ENCODE measurements around the gene MATK. TPM values are rescaled to one million over a fixed set of nuclear protein-coding genes. Genes with fewer than 3 reads are reported as not detected.

Gene MATK
- total RNA-seq, 1 experiment from 2014 or later = 0.29 TPM

DNA sequence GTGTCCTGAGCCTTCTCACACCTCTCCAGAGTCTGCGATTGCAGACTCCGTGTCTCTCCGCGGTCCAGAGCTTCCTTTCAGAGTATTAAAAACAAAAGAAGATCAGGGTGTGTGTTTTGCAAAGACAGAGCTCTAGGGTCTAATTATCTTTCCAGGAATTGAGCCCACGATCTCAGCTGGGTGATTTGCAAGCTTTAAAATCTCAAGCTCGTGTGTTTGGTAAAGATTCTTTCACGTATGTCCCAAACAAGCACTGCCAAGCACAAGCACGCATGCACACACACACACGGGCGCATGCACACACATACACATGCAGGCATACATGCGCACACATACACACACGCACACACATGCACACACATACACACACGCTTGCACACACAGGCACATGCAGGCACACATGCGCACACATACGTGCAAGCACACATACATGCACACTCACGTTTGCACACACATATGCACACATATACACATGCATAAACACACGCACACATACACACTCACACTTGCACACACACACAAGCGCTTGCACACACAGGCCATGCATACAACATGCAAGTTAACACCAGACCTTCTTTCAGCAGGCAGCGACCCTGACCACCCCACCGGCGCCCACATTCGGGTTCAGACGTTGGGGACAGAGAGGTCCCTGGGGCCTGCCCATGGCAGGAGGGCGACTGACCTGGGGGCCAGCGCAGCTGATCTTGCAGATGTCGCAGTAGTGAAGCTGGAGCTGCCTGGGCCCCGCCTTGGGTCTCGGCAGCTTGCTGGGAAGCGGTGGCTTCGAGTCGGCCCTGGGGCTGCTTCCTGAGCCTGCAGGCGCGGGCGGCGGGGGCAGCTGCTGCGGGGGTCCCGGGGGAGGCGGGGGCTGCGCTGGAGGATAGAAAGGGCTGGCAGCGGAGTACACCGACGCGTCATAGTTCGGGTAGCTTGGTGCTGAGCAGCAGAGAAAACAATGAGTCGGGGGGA lies 44.7 kb upstream of the MATK start:
- Mint-ChIP-seq H3K27ac (ENCODE audit: unreplicated experiment) (no peak overlapping the region), H3K27me3 (ENCODE audit: insufficient read depth, unreplicated experiment) (no peaks in the 10 kb centered on the region), H3K36me3 (ENCODE audit: insufficient read depth, unreplicated experiment) (no peaks in the 10 kb centered on the region), H3K9me3 (ENCODE audit: unreplicated experiment) (no peaks in the 10 kb centered on the region), H3K4me1 (ENCODE audit: low read depth, unreplicated experiment) (no peaks in the 10 kb centered on the region), H3K4me3 (ENCODE audit: unreplicated experiment) (no peak overlapping the region)
- Histone ChIP-seq H3K9me3 (no peaks in the 10 kb centered on the region), H3K4me3 (ENCODE audit: low read depth, low read length) (no peak overlapping the region), H3K4me1 (no peaks in the 10 kb centered on the region), H3K27me3 (replicated peaks; ENCODE audit: control insufficient read depth, insufficient read depth, low read length) (no peaks in the 10 kb centered on the region), H3K36me3 (ENCODE audit: control insufficient read depth, insufficient read depth, low read length) (no peaks in the 10 kb centered on the region)
- intact Hi-C loops (cut with micrococcal nuclease; ENCODE audit: unreplicated experiment) = no loop called here
- POLR2A ChIA-PET = interaction anchor here (0.7 kb wide), 1 partner anchor 8 kb away, joined by 4 read pairs; no protein-coding TSS in a partner anchor
- BruUV-seq (replicated peaks) = no TSS peak
- TF ChIP-seq, protein P1, sequence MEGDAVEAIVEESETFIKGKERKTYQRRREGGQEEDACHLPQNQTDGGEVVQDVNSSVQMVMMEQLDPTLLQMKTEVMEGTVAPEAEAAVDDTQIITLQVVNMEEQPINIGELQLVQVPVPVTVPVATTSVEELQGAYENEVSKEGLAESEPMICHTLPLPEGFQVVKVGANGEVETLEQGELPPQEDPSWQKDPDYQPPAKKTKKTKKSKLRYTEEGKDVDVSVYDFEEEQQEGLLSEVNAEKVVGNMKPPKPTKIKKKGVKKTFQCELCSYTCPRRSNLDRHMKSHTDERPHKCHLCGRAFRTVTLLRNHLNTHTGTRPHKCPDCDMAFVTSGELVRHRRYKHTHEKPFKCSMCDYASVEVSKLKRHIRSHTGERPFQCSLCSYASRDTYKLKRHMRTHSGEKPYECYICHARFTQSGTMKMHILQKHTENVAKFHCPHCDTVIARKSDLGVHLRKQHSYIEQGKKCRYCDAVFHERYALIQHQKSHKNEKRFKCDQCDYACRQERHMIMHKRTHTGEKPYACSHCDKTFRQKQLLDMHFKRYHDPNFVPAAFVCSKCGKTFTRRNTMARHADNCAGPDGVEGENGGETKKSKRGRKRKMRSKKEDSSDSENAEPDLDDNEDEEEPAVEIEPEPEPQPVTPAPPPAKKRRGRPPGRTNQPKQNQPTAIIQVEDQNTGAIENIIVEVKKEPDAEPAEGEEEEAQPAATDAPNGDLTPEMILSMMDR (IDR thresholded peaks at IDR 0.05; ENCODE audit: insufficient read depth in 1 of 2, low read depth in 1 of 2, low read length in 1 of 2, severe bottlenecking in 1 of 2, unreplicated experiment in 1 of 2) = no peak
- no peak for DNase-seq
- CTCF ChIA-PET = no interaction called here

DNA sequence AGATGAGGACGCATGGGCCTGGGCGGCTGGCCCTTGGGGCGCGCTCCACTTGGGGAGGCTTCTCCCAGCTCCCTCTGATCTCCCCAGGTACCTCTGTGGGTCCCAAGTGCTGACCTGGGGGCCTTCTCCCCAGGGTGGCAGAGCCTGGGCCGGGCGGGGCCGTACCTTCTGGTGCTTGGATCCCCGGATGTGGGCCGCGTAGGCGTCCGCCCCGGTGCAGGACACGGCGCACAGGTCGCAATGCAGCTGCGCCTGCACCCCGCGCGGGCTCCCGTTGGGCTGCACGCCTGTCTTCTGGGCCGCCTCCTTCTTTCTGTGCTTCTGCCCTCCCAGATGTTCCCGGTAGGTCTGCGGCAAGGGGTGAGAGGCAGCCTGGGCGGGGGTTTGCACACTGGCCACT lies 41.1 kb upstream of the MATK start:
- no TSS peak for BruUV-seq (replicated peaks)
- TF ChIP-seq, protein P1 (IDR thresholded peaks at IDR 0.05; ENCODE audit: insufficient read depth in 1 of 2, low read depth in 1 of 2, low read length in 1 of 2, severe bottlenecking in 1 of 2, unreplicated experiment in 1 of 2) = no peak
- H3K9me3 Mint-ChIP-seq (ENCODE audit: unreplicated experiment) = no peaks in the 10 kb centered on the region
- H3K9me3 ChIP-seq = no peaks in the 10 kb centered on the region
- no peaks in the 10 kb centered on the region for H3K27me3 Mint-ChIP-seq (ENCODE audit: insufficient read depth, unreplicated experiment)
- CTCF ChIA-PET = interaction anchor here (0.6 to 1.1 kb wide), 2 partner anchors 11 to 161 kb away, joined by 3 to 7 read pairs; no protein-coding TSS in a partner anchor
- no peak for DNase-seq
- intact Hi-C loops (cut with micrococcal nuclease; ENCODE audit: unreplicated experiment) = no loop called here
- H3K4me1 Mint-ChIP-seq (ENCODE audit: low read depth, unreplicated experiment) = no peaks in the 10 kb centered on the region
- H3K36me3 ChIP-seq (ENCODE audit: control insufficient read depth, insufficient read depth, low read length) = no peaks in the 10 kb centered on the region
- no peak overlapping the region for H3K27ac Mint-ChIP-seq (ENCODE audit: unreplicated experiment)
- POLR2A ChIA-PET = no interaction called here
- no peaks in the 10 kb centered on the region for H3K36me3 Mint-ChIP-seq (ENCODE audit: insufficient read depth, unreplicated experiment)
- no peak overlapping the region for H3K4me3 Mint-ChIP-seq (ENCODE audit: unreplicated experiment)
- H3K4me3 ChIP-seq (ENCODE audit: low read depth, low read length) = no peak overlapping the region
- H3K4me1 ChIP-seq = no peaks in the 10 kb centered on the region
- H3K27me3 ChIP-seq (replicated peaks; ENCODE audit: control insufficient read depth, insufficient read depth, low read length) = no peaks in the 10 kb centered on the region

DNA sequence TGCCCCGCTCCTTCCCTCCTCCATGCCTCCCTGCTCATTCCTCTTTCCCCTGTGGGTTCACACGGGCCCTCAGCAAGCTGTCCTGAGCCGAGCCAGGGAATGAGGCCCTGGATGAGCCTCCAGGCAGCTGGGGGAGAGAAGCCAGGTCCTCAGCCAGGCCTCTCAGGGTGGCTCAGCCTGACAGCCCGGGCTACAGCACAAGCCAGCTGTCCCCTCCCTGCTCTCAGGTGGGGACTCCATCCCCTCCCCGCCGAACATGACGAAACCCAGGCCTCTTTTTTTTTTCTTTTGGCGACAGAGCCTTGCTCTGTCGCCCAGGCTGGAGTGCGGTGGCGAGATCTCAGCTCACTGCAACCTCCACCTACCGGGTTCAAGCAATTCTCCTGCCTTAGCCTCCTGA lies 40.0 kb upstream of the MATK start:
- intact Hi-C loops (cut with micrococcal nuclease; ENCODE audit: unreplicated experiment) = no loop called here
- Mint-ChIP-seq H3K36me3 (ENCODE audit: insufficient read depth, unreplicated experiment) (no peaks in the 10 kb centered on the region), H3K27ac (ENCODE audit: unreplicated experiment) (no peak overlapping the region), H3K4me3 (ENCODE audit: unreplicated experiment) (no peak overlapping the region), H3K9me3 (ENCODE audit: unreplicated experiment) (no peaks in the 10 kb centered on the region), H3K4me1 (ENCODE audit: low read depth, unreplicated experiment) (no peaks in the 10 kb centered on the region), H3K27me3 (ENCODE audit: insufficient read depth, unreplicated experiment) (no peaks in the 10 kb centered on the region)
- Histone ChIP-seq H3K4me1 (no peaks in the 10 kb centered on the region), H3K4me3 (ENCODE audit: low read depth, low read length) (no peak overlapping the region), H3K36me3 (ENCODE audit: control insufficient read depth, insufficient read depth, low read length) (no peaks in the 10 kb centered on the region), H3K9me3 (no peaks in the 10 kb centered on the region), H3K27me3 (replicated peaks; ENCODE audit: control insufficient read depth, insufficient read depth, low read length) (no peaks in the 10 kb centered on the region)
- no peak for DNase-seq
- ChIA-PET CTCF (interaction anchor here (1.1 kb wide), 1 partner anchor 160 kb away, joined by 3 read pairs; no protein-coding TSS in a partner anchor), POLR2A (no interaction called here)
- BruUV-seq (replicated peaks) = no TSS peak
- TF ChIP-seq, protein P1 (IDR thresholded peaks at IDR 0.05; ENCODE audit: insufficient read depth in 1 of 2, low read depth in 1 of 2, low read length in 1 of 2, severe bottlenecking in 1 of 2, unreplicated experiment in 1 of 2) = no peak
